Mammary epithelial cell (primary cell): ENCODE results near the gene DNAJC3.

Experiments
- CTCF ChIP-seq, 2 donors: IDR thresholded peaks in 1 of 2; conservative IDR thresholded peaks in 1 of 2; 2 replicates each; pipeline ENCODE4 v1.5.1; 2011 to 2012; ENCODE audit warnings: inconsistent platforms in 2 of 2, low read length in 2 of 2, mild to moderate bottlenecking in 2 of 2, control low read depth in 1 of 2, low read depth in 1 of 2; ENCODE audit not compliant: insufficient read depth in 1 of 2; ENCODE audit errors: extremely low read depth in 1 of 2
- EZH2 ChIP-seq: IDR thresholded peaks from 2 replicates; pipeline ENCODE4 v1.6.1; 2012; ENCODE audit warnings: low read length, inconsistent platforms, borderline replicate concordance

- no peak for TF ChIP-seq EZH2
- TF ChIP-seq CTCF (conservative IDR thresholded peaks at IDR 0.05 in 1 of 2, IDR thresholded peaks at IDR 0.05 in 1 of 2; ENCODE audit: extremely low read depth in 1 of 2, insufficient read depth in 1 of 2, low read depth in 1 of 2, low read length in 2 of 2) = no peak
Observed at GRCh38 chr13:95724252-95724651, 47.3 kb downstream of the DNAJC3 start.
